ENCODE results near the gene LCN12.

The LCN12 gene

GRCh38 chr9:136971746-136972145, 19.7 kb downstream of the LCN12 start:
- no peak for DNase-seq (ENCODE audit: low read depth, low spot score)
- no peak overlapping the region for H3K27ac ChIP-seq

GRCh38 chr9:136972335-136972734, 20.3 kb downstream of the LCN12 start:
- DNase-seq (ENCODE audit: low read depth, low spot score): no peak
- no peak overlapping the region for H3K27ac ChIP-seq

GRCh38 chr9:136972743-136973142, 20.7 kb downstream of the LCN12 start:
- no peak for DNase-seq (ENCODE audit: low read depth, low spot score)

GRCh38 chr9:136973618-136974617, 21.8 kb downstream of the LCN12 start:
- no peak overlapping the region for H3K27ac ChIP-seq

More at GRCh38 chr9:136972743-136973142, 20.7 kb downstream of the LCN12 start:
- no peak overlapping the region for H3K27ac ChIP-seq

GRCh38 chr9:136974817-136975535, 22.9 kb downstream of the LCN12 start:
- H3K27ac ChIP-seq: no peak overlapping the region
- no peak for DNase-seq (ENCODE audit: low read depth, low spot score)

More at GRCh38 chr9:136973618-136974617, 21.8 kb downstream of the LCN12 start:
- DNase-seq (ENCODE audit: low read depth, low spot score): no peak

- no peak overlapping the region for H3K27ac ChIP-seq
- DNase-seq (ENCODE audit: low read depth, low spot score): no peak
Observed at GRCh38 chr9:136975644-136976043, 23.6 kb downstream of the LCN12 start.

GRCh38 chr9:136977223-136977622, 25.1 kb downstream of the LCN12 start, which contains the start of gene PTGDS:
TSS of gene PTGDS (plus strand) at chr9:136977504. CDS start at chr9:136977579, 75 bp downstream.
- H3K27ac ChIP-seq: no peak within 1 kb of the TSS
- DNase-seq (ENCODE audit: low read depth, low spot score): no peak

GRCh38 chr9:136977649-136978072, 25.6 kb downstream of the LCN12 start:
- no peak overlapping the region for H3K27ac ChIP-seq
- DNase-seq (ENCODE audit: low read depth, low spot score): no peak

- DNase-seq (ENCODE audit: low read depth, low spot score): no peak
- H3K27ac ChIP-seq: no peak overlapping the region
Observed at GRCh38 chr9:136978073-136978864, 26.2 kb downstream of the LCN12 start.

GRCh38 chr9:136978865-136979544, 26.9 kb downstream of the LCN12 start:
- DNase-seq (ENCODE audit: low read depth, low spot score): no peak
- no peak overlapping the region for H3K27ac ChIP-seq

GRCh38 chr9:136979769-136980587, 27.9 kb downstream of the LCN12 start:
- DNase-seq (ENCODE audit: low read depth, low spot score): no peak
- no peak overlapping the region for H3K27ac ChIP-seq

GRCh38 chr9:136980669-136981478, 28.8 kb downstream of the LCN12 start:
- H3K27ac ChIP-seq: no peak overlapping the region

GRCh38 chr9:136981588-136982231, 29.6 kb downstream of the LCN12 start:
- no peak for DNase-seq (ENCODE audit: low read depth, low spot score)
- H3K27ac ChIP-seq: no peak overlapping the region

More at GRCh38 chr9:136980669-136981478, 28.8 kb downstream of the LCN12 start:
- no peak for DNase-seq (ENCODE audit: low read depth, low spot score)

GRCh38 chr9:136982232-136983051, 30.4 kb downstream of the LCN12 start, which contains the start of gene LCNL1:
TSS of gene LCNL1 (plus strand) at chr9:136982993. CDS start at chr9:136983587, 594 bp downstream.
- no peak within 1 kb of the TSS for H3K27ac ChIP-seq
- no peak for DNase-seq (ENCODE audit: low read depth, low spot score)

- no peak for DNase-seq (ENCODE audit: low read depth, low spot score)
- no peak overlapping the region for H3K27ac ChIP-seq
Observed at GRCh38 chr9:136983167-136983566, 31.1 kb downstream of the LCN12 start.

- DNase-seq (ENCODE audit: low read depth, low spot score): no peak
- H3K27ac ChIP-seq: no peak overlapping the region
Observed at GRCh38 chr9:136983656-136984314, 31.7 kb downstream of the LCN12 start.
